ENCODE results near the gene DNAL4. TPM values are rescaled to one million over a fixed set of nuclear protein-coding genes. Genes with fewer than 3 reads are reported as not detected.

DNAL4 gene
- polyA plus RNA-seq, 2 of the 4 experiments (the other 2 are of a cell fraction), result 7.7 to 9.8 TPM

DNA sequence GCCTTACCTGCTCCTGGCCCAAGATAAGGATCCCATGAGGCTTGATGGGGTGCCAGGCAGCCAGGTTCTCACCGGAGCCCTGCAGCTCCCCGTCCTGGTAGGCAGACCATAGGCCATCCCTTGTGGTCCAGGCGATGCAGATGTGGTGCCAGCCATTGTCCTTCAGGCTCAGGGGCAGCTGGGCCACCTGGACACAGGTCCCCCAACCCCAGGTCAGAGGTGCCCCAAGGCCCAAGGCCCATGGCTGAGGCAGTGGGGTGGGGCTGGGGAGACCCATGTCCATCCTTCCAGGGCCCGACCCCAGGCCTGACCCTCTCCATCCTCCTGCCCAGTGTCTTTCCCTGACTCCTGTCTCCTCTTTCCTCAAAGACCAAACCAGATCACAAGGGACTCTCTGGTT lies 29.1 kb upstream of the DNAL4 start:
- CTCF ChIA-PET, result interaction anchor here (0.6 to 1.6 kb wide), 4 partner anchors 14 to 56 kb away, joined by 3 to 5 read pairs (median 3); no protein-coding TSS in a partner anchor
- DNase-seq (ENCODE audit: low read depth in 1 of 2, low spot score in 1 of 2) (no peak), FAIRE-seq (no peak), ATAC-seq (no peak)
- 80% methylated on average over 1 of the region's 4 CpGs for WGBS (ENCODE audit: missing lambda C conversion rate)
- Histone ChIP-seq H3K27ac (no peak overlapping the region), H3K9me3 (no peaks in the 10 kb centered on the region), H3K4me3 (no peak overlapping the region), H3K4me1 (no peaks in the 10 kb centered on the region), H3K4me2 (no peak overlapping the region)
- POLR2A ChIA-PET, result no interaction called here
- TF ChIP-seq, protein P1, sequence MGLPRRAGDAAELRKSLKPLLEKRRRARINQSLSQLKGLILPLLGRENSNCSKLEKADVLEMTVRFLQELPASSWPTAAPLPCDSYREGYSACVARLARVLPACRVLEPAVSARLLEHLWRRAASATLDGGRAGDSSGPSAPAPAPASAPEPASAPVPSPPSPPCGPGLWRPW (IDR thresholded peaks at IDR 0.05), result no peak
- TF ChIP-seq RFX5 (IDR thresholded peaks at IDR 0.05) (no peak), KDM5A (IDR thresholded peaks at IDR 0.05) (no peak), ZC3H11A (IDR thresholded peaks at IDR 0.05) (no peak), NPAS2 (CRISPR knock-in tag; IDR thresholded peaks at IDR 0.05; ENCODE audit: borderline replicate concordance) (no peak), HDAC2 (IDR thresholded peaks at IDR 0.05) (no peak), CHD4 (IDR thresholded peaks at IDR 0.05; ENCODE audit: borderline replicate concordance) (no peak), SREBF2 (IDR thresholded peaks at IDR 0.05) (no peak), JUNB (IDR thresholded peaks at IDR 0.05) (no peak), KDM1A (IDR thresholded peaks at IDR 0.05; ENCODE audit: low read depth) (no peak), MYC (IDR thresholded peaks at IDR 0.05; ENCODE audit: borderline replicate concordance, low read length) (no peak), CHD2 (IDR thresholded peaks at IDR 0.05; ENCODE audit: low read length, partially characterized antibody) (no peak), CEBPB (IDR thresholded peaks at IDR 0.05) (no peak), EP300 (IDR thresholded peaks at IDR 0.05) (no peak), RCOR1 (IDR thresholded peaks at IDR 0.05; ENCODE audit: low read depth, low read length) (no peak), EHMT2 (IDR thresholded peaks at IDR 0.05; ENCODE audit: low read depth) (no peak), NFE2L2 (conservative IDR thresholded peaks at IDR 0.05; ENCODE audit: low read length) (no peak), RNF2 (IDR thresholded peaks at IDR 0.05; ENCODE audit: borderline replicate concordance, low read depth) (no peak), HOXB13 (CRISPR knock-in tag; IDR thresholded peaks at IDR 0.05; ENCODE audit: low read depth) (no peak)
- TF ChIP-seq, protein P2, sequence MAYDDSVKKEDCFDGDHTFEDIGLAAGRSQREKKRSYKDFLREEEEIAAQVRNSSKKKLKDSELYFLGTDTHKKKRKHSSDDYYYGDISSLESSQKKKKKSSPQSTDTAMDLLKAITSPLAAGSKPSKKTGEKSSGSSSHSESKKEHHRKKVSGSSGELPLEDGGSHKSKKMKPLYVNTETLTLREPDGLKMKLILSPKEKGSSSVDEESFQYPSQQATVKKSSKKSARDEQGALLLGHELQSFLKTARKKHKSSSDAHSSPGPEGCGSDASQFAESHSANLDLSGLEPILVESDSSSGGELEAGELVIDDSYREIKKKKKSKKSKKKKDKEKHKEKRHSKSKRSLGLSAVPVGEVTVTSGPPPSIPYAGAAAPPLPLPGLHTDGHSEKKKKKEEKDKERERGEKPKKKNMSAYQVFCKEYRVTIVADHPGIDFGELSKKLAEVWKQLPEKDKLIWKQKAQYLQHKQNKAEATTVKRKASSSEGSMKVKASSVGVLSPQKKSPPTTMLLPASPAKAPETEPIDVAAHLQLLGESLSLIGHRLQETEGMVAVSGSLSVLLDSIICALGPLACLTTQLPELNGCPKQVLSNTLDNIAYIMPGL (CRISPR knock-in tag; IDR thresholded peaks at IDR 0.05; ENCODE audit: borderline replicate concordance), result no peak

DNA sequence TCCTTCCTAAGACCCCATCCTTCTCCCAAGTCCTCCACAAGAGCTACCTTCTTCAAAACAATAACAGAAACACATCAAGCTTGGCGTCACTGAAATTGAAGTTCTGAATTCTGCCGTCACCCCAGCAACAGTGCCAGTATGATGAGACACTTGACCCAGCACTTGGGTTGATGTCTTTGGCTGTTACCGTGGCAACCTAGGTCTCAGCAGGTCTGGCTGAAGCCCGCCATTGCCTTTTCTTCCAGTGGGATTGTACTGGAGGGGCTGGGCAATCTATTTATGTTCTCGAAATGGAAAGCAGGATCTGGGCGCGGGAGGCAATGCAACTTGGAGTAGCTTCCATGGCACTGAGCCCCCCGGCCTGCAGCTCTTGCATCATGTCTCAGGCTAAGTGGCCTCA lies 26.1 kb upstream of the DNAL4 start:
- CTCF ChIA-PET, result interaction anchor here (1.1 to 2.6 kb wide), 5 partner anchors 17 to 54 kb away, joined by 3 to 10 read pairs (median 6); no protein-coding TSS in a partner anchor
- POLR2A ChIA-PET, result no interaction called here

More for the DNA sequence above, 26.1 kb upstream of the DNAL4 start:
- WGBS (ENCODE audit: missing lambda C conversion rate), result 47% methylated on average over 8 of the region's 8 CpGs
- no peak overlapping the region for H3K27ac ChIP-seq
- ATAC-seq, result no peak
- no peaks in the 10 kb centered on the region for H3K9me3 ChIP-seq
- no peak overlapping the region for H3K4me2 ChIP-seq
- no peak overlapping the region for H3K4me3 ChIP-seq
- no peaks in the 10 kb centered on the region for H3K4me1 ChIP-seq
- TF ChIP-seq ESRRA (IDR thresholded peaks at IDR 0.05; ENCODE audit: borderline replicate concordance, low read length), result no peak
- TF ChIP-seq, protein P3, sequence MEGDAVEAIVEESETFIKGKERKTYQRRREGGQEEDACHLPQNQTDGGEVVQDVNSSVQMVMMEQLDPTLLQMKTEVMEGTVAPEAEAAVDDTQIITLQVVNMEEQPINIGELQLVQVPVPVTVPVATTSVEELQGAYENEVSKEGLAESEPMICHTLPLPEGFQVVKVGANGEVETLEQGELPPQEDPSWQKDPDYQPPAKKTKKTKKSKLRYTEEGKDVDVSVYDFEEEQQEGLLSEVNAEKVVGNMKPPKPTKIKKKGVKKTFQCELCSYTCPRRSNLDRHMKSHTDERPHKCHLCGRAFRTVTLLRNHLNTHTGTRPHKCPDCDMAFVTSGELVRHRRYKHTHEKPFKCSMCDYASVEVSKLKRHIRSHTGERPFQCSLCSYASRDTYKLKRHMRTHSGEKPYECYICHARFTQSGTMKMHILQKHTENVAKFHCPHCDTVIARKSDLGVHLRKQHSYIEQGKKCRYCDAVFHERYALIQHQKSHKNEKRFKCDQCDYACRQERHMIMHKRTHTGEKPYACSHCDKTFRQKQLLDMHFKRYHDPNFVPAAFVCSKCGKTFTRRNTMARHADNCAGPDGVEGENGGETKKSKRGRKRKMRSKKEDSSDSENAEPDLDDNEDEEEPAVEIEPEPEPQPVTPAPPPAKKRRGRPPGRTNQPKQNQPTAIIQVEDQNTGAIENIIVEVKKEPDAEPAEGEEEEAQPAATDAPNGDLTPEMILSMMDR (IDR thresholded peaks at IDR 0.05), result no peak
- no peak for DNase-seq (ENCODE audit: low read depth in 1 of 2, low spot score in 1 of 2)
- FAIRE-seq, result no peak
